Panc1 (cell line): ENCODE results near the gene SMYD2. TPM values are rescaled to one million over a fixed set of nuclear protein-coding genes. Genes with fewer than 3 reads are reported as not detected.

ENCODE experiments used
- ATAC-seq: fragments of 200-7000 bp; cut with Tn5 transposase; 2 replicates; pipeline ENCODE4 v1.9.1; 2020; ENCODE audit warnings: mild to moderate bottlenecking, moderate library complexity
- BruUV-seq: library from RNA; stranded (reverse); fragments of 400-500 nt; replicated peaks from 2 replicates; lab custom pipeline; 2021; lab: Mats Ljungman, UMichigan
- CTCF ChIA-PET: fragments of 300-600 bp; sonication (Branson Sonifier 250); formaldehyde crosslinking; loops from one replicate; lab custom pipeline; 2022; ENCODE audit warnings: antibody characterized with exemption; lab: Charles Lee
- POLR2A ChIA-PET: fragments of 300-600 bp; sonication (Branson Sonifier 250); formaldehyde crosslinking; loops from one replicate; lab custom pipeline; 2022; ENCODE audit warnings: antibody characterized with exemption; lab: Charles Lee
- DNase-seq: peaks from one replicate; pipeline ENCODE4 v3.0.0-alpha.2; 2010; ENCODE audit warnings: low read depth, low spot score
- H3K27ac ChIP-seq: 2 replicates; pipeline ENCODE4 v1.5.1; 2011; ENCODE audit warnings: mild to moderate bottlenecking, low read length, inconsistent platforms
- H3K27me3 ChIP-seq: fragments of 200-500 bp; sonication (Bioruptor generic); 2 replicates; pipeline ENCODE4 v1.6.0; 2014; ENCODE audit warnings: low read length, inconsistent platforms; ENCODE audit not compliant: control insufficient read depth, insufficient read depth
- H3K36me3 ChIP-seq: fragments of 200-500 bp; sonication (Bioruptor generic); 2 replicates; pipeline ENCODE4 v1.5.1; 2014; ENCODE audit warnings: inconsistent platforms, mild to moderate bottlenecking, low read length, moderate library complexity; ENCODE audit not compliant: control insufficient read depth, insufficient read depth
- H3K4me1 ChIP-seq: 2 replicates; pipeline ENCODE4 v1.5.1; 2011; ENCODE audit warnings: inconsistent platforms, mild to moderate bottlenecking, low read length, moderate library complexity; ENCODE audit not compliant: control insufficient read depth, insufficient read depth
- H3K4me3 ChIP-seq, 2 experiments: 2 replicates each; pipeline ENCODE4 v1.5.1; 2011 to 2012; ENCODE audit warnings: low read depth in 2 of 2, low read length in 2 of 2, mild to moderate bottlenecking in 2 of 2, inconsistent platforms in 1 of 2, moderate library complexity in 1 of 2
- H3K9me3 ChIP-seq: fragments of 200-500 bp; sonication (Bioruptor generic); 2 replicates; pipeline ENCODE4 v1.5.1; 2014; ENCODE audit warnings: low read depth, mild to moderate bottlenecking, inconsistent platforms, low read length, moderate library complexity; ENCODE audit not compliant: control insufficient read depth, insufficient read depth
- POLR2AphosphoS5 ChIP-seq: IDR thresholded peaks from 2 replicates; pipeline ENCODE4 v1.6.1; 2012; ENCODE audit warnings: mild to moderate bottlenecking, low read depth, low read length, moderate library complexity
- SIN3A ChIP-seq: IDR thresholded peaks from 2 replicates; pipeline ENCODE4 v1.6.1; 2012; ENCODE audit warnings: low read depth, mild to moderate bottlenecking, low read length, moderate library complexity, borderline replicate concordance; ENCODE audit not compliant: insufficient read depth
- TCF7L2 ChIP-seq: IDR thresholded peaks from 2 replicates; pipeline ENCODE4 v1.6.1; 2011; ENCODE audit warnings: mild to moderate bottlenecking, low read depth, low read length, inconsistent platforms
- in situ Hi-C: cut with HindIII; loops from 2 replicates; pipeline ENCODE4 v1.10.0; 2016; ENCODE audit warnings: low sequenced_read_pairs, low pct_unique_long_range_greater_than_20kb
- intact Hi-C: fragments of 100-400 bp; cut with micrococcal nuclease; formaldehyde crosslinking; loops from one replicate; pipeline ENCODE4 v1.10.0; 2022; ENCODE audit not compliant: unreplicated experiment
- total RNA-seq: library from RNA; stranded (reverse); gene quantifications from one replicate; pipeline ENCODE4 v1.2.1, GENCODE V29; 2021; ENCODE audit not compliant: unreplicated experiment
- TF ChIP-seq, protein P1 (sequence below), 2 experiments: IDR thresholded peaks; 2 replicates each; pipeline ENCODE4 v1.6.1; 2011 to 2012; ENCODE audit warnings: low read depth in 2 of 2, control low read depth in 1 of 2, low read length in 1 of 2, mild to moderate bottlenecking in 1 of 2, moderate library complexity in 1 of 2; ENCODE audit not compliant: insufficient read depth in 1 of 2
- TF ChIP-seq, protein P2 (sequence below): fragments of 450-650 bp; IDR thresholded peaks from 2 replicates; pipeline ENCODE4 v1.5.1; 2017; ENCODE audit warnings: mild to moderate bottlenecking

The SMYD2 gene
- total RNA-seq, 1 experiment from 2014 or later: 31.0 TPM

- Histone ChIP-seq H3K4me3 (no peak overlapping the region), H3K36me3 (no peaks in the 10 kb centered on the region), H3K27me3 (no peaks in the 10 kb centered on the region), H3K9me3 (no peaks in the 10 kb centered on the region), H3K27ac (no peak overlapping the region), H3K4me1 (no peaks in the 10 kb centered on the region)
- no peak for ATAC-seq
- in situ Hi-C loops: no loop called here
- ChIA-PET POLR2A (no interaction called here), CTCF (interaction anchor here (0.7 kb wide), 1 partner anchor 108 kb away, joined by 3 read pairs; no protein-coding TSS in a partner anchor)
- TF ChIP-seq SIN3A: no peak
- TF ChIP-seq TCF7L2: no peak
- TF ChIP-seq, protein P1, sequence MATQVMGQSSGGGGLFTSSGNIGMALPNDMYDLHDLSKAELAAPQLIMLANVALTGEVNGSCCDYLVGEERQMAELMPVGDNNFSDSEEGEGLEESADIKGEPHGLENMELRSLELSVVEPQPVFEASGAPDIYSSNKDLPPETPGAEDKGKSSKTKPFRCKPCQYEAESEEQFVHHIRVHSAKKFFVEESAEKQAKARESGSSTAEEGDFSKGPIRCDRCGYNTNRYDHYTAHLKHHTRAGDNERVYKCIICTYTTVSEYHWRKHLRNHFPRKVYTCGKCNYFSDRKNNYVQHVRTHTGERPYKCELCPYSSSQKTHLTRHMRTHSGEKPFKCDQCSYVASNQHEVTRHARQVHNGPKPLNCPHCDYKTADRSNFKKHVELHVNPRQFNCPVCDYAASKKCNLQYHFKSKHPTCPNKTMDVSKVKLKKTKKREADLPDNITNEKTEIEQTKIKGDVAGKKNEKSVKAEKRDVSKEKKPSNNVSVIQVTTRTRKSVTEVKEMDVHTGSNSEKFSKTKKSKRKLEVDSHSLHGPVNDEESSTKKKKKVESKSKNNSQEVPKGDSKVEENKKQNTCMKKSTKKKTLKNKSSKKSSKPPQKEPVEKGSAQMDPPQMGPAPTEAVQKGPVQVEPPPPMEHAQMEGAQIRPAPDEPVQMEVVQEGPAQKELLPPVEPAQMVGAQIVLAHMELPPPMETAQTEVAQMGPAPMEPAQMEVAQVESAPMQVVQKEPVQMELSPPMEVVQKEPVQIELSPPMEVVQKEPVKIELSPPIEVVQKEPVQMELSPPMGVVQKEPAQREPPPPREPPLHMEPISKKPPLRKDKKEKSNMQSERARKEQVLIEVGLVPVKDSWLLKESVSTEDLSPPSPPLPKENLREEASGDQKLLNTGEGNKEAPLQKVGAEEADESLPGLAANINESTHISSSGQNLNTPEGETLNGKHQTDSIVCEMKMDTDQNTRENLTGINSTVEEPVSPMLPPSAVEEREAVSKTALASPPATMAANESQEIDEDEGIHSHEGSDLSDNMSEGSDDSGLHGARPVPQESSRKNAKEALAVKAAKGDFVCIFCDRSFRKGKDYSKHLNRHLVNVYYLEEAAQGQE (IDR thresholded peaks at IDR 0.05; ENCODE audit: insufficient read depth in 1 of 2, low read depth in 2 of 2, low read length in 1 of 2): no peak
- TF ChIP-seq, protein P2, sequence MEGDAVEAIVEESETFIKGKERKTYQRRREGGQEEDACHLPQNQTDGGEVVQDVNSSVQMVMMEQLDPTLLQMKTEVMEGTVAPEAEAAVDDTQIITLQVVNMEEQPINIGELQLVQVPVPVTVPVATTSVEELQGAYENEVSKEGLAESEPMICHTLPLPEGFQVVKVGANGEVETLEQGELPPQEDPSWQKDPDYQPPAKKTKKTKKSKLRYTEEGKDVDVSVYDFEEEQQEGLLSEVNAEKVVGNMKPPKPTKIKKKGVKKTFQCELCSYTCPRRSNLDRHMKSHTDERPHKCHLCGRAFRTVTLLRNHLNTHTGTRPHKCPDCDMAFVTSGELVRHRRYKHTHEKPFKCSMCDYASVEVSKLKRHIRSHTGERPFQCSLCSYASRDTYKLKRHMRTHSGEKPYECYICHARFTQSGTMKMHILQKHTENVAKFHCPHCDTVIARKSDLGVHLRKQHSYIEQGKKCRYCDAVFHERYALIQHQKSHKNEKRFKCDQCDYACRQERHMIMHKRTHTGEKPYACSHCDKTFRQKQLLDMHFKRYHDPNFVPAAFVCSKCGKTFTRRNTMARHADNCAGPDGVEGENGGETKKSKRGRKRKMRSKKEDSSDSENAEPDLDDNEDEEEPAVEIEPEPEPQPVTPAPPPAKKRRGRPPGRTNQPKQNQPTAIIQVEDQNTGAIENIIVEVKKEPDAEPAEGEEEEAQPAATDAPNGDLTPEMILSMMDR: no peak
- TF ChIP-seq POLR2AphosphoS5: no peak
- DNase-seq: no peak
- no TSS peak for BruUV-seq
- intact Hi-C loops: no loop called here
Measured at GRCh38 chr1:214321705-214322453, 40.9 kb downstream of the SMYD2 start.

DNA sequence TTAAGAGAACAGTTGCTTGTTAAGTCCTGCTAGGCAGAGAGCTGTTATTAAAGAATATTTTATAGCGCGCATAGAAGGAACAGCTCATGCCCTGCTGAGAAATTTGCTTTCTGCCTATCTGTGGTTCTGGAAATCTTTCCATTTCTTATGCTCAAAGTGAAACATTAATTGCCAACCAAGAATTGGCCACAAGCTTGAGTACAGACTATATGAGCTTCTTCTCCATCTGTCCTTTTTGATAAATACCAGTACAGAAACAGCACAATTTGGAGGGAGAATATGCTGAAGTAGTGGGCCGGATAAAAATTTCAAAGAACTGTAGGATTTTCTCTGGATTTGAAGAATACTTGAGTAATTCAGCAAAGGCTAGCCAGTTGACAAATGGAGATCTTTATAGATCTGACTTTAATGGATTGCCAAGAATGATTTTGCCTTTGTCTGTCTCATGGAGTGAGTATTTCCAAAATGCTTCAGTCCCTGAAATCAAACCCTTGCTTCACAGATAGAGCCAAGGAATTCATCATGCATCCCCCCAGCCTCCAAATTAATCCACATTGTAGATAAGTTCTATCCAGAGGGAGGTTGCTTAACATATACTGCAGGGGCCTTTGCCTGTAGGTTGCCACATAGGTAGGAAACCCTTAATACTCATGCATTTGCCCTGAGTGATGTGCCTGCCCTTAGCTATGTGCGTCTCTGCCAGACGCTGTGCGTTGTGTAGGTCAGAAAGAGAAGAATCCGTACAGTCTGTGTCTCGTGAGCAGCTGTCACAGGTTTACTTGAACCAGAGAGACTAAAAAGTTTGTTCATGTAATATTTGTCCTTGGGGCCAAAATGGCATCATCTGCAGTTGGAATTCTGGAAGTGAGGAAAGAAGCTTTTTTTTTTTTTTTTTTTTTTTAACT lies 44.2 kb downstream of the SMYD2 start:
- DNase-seq (no peak), ATAC-seq (no peak)
- H3K27me3 ChIP-seq: no peaks in the 10 kb centered on the region
- no peak overlapping the region for H3K4me3 ChIP-seq
- in situ Hi-C loops (no loop called here), intact Hi-C loops (no loop called here)
- BruUV-seq: no TSS peak
- ChIA-PET POLR2A (interaction anchor here (0.5 to 0.6 kb wide), 2 partner anchors 49 to 110 kb away, joined by 3 to 5 read pairs; no protein-coding TSS in a partner anchor), CTCF (no interaction called here)
- no peaks in the 10 kb centered on the region for H3K4me1 ChIP-seq
- no peaks in the 10 kb centered on the region for H3K9me3 ChIP-seq
- no peak for TF ChIP-seq POLR2AphosphoS5
- TF ChIP-seq TCF7L2: no peak
- TF ChIP-seq, protein P2: no peak
- TF ChIP-seq, protein P1 (IDR thresholded peaks at IDR 0.05; ENCODE audit: insufficient read depth in 1 of 2, low read depth in 2 of 2, low read length in 1 of 2): no peak
- TF ChIP-seq SIN3A: no peak
- no peaks in the 10 kb centered on the region for H3K36me3 ChIP-seq
- H3K27ac ChIP-seq: no peak overlapping the region
